NCI-H146 (cell line): ENCODE results near the gene SMARCD1.
"Not testable (repeated sequence)": the region's sequence is repeated elsewhere in the genome, so short reads cannot be mapped to it uniquely, and the experiment has no call there.

Experiments
- DNase-seq: peaks from one replicate; lab custom pipeline; 2025; lab: John Stamatoyannopoulos, UW

Gene SMARCD1

GRCh38 chr12:50142993-50143392 lies 57.9 kb downstream of the SMARCD1 start:
- DNase-seq = no peak

DNA sequence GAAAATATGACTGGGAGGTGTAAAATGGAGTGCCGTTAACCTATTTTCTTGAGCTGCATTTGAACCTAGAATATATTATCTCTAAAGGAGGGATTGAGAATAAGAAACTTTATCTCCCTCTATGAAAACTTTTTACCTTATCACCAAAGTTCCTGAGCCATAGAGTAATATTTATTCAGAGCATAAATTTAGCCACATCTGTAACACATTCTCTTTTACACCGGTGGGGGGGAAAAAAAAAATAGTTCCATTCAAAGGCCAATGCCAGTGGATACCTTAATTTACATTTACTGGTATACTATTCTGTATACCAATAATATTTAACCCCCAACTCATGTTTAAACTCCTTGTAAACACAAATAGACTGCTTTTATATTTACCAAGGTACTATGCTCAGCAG lies 60.3 kb downstream of the SMARCD1 start:
- DNase-seq = no peak

DNA sequence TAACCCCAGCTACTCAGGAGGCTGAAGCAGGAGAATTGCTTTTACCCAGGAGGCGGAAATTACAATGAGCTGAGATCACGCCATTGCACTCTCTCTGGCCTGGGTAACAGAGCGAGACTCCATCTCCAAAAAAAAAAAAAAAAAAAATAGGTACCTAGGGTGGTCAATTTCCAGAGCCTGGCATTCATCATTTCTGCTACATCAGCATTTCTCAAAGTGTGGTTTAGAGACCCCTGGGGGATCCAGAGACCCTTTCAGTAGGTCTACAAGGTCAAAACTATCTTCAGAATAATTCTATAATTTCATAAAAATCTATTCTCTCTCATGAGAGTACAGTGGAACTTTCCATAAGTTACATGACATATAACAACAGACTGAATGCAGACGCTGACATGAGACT lies 62.1 kb downstream of the SMARCD1 start:
- DNase-seq = no peak

DNA sequence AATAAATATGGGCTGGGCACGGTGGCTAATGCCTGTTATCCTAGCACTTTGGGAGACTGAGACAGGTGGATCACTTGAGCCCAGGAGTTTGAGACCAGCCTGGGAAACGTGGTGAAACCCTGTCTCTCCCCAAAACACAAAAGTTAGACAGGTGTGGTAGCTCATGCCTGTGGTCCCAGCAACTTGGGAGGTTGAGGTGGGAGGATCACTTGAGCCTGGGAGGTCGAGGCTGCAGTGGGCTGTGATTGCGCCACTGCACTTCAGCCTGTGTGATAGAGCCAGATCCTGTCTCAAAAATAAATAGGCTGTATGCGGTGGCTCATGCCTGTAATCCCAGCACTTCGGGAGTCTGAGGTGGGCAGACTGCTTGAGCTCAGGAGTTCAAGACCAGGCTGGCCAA lies 62.9 kb downstream of the SMARCD1 start:
- DNase-seq = not testable (repeated sequence)

DNA sequence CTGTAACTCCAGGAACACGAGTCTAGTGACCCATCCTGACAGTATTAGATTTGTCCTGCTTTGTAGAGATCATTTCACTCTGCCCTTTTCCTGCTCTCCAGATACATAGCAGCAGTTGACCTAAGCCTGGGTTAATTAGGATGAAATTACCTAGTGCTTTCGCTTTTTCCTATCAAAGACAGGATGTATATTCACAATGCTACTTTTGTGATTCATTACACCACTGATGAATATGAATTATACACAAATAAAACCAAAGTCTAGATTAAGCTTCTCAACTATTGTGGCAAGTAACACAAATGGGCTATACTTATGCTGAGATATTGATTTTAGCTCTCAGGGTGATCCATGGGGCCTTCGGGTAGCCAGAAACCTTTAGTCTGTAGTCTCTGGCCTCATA lies 64.2 kb downstream of the SMARCD1 start:
- no peak for DNase-seq
